GM20000 (cell line): ENCODE results near the gene BANF2.

ENCODE experiments used
- DNase-seq: peaks from one replicate; pipeline ENCODE4 v3.0.0; 2012; ENCODE audit warnings: low spot score
- TF ChIP-seq, protein P1 (sequence below): IDR thresholded peaks from 2 replicates; pipeline ENCODE4 v1.5.1; 2012; ENCODE audit warnings: mild to moderate bottlenecking, control low read depth; ENCODE audit errors: extremely low read depth, missing control alignments

The BANF2 gene

DNA sequence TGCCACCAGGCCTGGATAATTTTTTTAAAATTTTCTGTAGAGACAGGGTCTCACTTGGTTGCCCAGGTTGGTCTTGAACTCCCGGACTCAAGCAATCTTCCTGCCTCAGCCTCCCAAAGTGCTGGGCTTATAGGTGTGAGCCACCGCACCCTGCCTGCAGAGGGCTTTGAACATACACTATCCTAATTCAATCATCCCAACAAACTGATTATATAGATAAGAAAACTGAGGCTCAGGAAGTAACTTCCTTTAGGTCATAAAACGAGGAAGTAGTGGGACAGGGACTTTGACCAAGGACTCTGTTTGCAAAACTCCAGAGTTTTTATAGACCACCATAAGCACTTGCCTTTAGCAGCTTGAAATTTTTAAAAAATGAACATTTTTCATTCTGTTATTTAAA, 5.0 kb upstream of the BANF2 start:
- no peak for DNase-seq
- TF ChIP-seq, protein P1, sequence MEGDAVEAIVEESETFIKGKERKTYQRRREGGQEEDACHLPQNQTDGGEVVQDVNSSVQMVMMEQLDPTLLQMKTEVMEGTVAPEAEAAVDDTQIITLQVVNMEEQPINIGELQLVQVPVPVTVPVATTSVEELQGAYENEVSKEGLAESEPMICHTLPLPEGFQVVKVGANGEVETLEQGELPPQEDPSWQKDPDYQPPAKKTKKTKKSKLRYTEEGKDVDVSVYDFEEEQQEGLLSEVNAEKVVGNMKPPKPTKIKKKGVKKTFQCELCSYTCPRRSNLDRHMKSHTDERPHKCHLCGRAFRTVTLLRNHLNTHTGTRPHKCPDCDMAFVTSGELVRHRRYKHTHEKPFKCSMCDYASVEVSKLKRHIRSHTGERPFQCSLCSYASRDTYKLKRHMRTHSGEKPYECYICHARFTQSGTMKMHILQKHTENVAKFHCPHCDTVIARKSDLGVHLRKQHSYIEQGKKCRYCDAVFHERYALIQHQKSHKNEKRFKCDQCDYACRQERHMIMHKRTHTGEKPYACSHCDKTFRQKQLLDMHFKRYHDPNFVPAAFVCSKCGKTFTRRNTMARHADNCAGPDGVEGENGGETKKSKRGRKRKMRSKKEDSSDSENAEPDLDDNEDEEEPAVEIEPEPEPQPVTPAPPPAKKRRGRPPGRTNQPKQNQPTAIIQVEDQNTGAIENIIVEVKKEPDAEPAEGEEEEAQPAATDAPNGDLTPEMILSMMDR, result no peak

DNA sequence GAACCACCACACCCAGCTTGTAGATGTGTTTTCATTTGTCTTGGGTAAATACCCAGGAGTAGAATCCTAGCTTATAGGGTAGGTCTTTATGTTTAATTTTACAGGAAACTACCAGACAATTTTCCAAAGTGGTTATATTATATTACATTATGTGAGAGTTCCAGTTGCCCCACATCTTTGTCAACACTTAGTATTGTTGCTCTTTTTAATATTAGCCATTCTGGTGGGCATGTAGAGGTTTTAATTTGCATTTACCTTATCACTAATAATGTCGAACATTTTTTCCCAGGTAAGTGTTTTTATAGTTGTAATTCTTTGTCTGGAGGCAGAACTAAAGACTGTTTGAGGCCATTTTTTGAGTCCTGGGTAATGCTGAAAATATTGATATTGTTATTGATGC, 3.5 kb upstream of the BANF2 start:
- DNase-seq, result no peak
- TF ChIP-seq, protein P1, result no peak

DNA sequence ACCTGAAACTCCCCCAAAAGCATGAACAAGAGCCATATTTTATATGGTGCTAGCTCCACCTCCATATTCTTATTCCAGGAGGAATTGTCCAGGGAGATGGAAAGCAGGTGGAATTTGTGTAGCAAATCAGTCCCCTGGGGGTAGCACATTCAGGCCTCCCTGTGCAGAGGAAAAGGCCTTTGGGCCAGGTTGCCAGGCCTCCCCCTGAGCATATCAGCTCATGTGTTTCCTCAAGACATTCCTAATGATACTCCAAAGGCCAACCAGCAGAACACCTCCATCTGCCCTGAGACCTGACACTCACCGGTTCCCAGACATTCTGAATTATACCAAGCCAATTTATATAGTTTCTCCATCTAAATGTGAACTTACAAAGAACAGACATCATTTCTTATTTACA, 2.6 kb upstream of the BANF2 start:
- TF ChIP-seq, protein P1, result no peak
- DNase-seq, result no peak

DNA sequence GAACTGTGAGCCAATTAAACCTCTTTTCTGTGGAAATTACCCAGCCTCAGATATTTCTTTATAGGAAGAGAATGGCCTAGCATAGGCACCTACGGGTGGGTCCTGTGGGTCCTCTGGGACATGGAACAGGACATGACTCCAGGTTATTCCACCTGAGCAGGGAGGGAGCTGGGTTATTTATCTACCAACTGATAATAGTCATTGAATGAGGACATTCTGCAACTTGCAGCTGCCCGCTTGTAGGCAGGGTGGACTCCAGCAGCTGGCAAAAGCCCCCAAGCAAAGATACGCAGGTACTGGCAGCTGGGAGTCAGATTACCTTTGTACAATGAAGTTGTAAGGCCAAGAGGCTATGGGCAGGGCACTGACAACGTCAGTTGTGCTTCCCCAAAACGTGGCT, 1.4 kb upstream of the BANF2 start:
- TF ChIP-seq, protein P1, result no peak
- DNase-seq, result no peak

DNA sequence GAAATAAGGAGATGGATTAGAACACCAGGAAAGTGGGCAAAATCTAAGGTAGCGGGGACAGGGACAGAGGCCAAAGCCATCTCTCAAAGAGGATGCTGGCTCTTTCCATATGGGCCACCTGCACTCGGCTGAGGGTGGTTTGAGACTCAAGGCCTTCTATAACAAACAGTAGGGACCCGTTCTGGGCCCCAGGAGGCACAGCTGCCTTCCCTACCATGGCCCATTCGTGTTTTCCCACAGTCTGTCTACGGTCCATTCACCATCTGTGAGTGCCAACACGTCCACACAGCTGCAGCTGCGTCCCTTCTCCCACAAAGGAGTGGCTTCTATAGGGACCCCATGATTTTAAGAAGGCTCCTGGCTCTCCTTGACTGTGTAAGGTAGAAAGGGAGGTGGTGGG, 871 bp downstream of the BANF2 start:
- DNase-seq, result no peak
- TF ChIP-seq, protein P1, result no peak

DNA sequence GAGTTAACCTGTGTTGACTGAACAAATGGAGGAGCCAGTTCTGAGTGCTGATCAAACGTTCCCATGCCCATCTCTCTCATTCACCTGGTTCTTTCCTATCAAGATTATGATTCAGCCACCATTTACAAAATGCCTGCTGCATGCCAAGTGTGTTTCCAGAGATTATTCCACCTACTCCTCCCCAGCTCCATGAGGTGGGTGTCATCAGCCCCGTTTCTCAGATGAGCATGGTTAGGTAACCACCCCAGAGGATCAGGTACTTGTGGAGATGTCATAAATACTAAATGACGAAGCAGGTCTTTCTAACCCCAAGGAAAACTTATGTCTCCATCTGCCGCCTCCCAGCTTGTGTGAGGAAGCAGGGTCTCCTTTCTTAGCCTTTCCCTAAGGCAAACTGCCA, 2.1 kb downstream of the BANF2 start:
- DNase-seq, result no peak
- TF ChIP-seq, protein P1, result no peak

DNA sequence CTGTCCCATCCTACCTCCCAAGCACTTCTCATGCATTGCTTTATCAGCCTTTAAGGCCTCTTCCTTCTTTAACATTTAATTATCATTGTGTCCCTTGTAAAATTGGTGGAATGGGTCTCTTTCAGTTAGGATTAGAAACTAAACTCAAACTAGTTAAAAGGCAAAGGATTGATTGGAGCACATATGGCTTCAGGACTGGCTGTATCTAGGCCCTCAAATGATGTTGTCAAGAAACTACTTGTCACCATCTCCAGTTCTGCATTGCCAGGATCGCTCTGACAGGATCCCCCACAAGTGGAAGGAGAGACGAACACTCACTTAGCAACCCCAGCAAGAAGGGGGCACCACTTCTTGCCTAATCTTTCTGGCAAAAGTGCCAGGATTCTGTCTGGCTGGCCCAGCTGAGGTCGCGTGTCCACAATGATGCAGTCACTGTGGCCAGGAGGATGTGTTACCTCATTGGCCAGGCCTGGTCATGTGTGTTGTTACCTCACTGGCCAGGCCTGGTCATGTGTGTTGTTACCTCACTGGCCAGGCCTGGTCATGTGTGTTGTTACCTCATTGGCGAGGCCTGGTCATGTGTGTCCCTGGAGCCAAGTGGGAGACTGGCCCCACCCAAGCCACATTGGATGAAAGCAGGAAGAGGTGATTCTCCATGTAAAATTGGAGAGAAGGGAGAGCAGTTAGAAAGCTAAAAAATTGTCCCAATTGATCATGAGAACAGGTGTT, 5.0 kb downstream of the BANF2 start:
- TF ChIP-seq, protein P1, result no peak
- DNase-seq, result no peak
